ENCODE data around the gene LPCAT1. TPM values are rescaled to one million over a fixed set of nuclear protein-coding genes. Genes with fewer than 3 reads are reported as not detected.

LPCAT1 gene
- total and polyA plus RNA-seq, 2 of the 13 experiments (the other 11 are each of a cell fraction or from before 2014, with no cell fraction given) = 29.8 to 90.6 TPM

DNA sequence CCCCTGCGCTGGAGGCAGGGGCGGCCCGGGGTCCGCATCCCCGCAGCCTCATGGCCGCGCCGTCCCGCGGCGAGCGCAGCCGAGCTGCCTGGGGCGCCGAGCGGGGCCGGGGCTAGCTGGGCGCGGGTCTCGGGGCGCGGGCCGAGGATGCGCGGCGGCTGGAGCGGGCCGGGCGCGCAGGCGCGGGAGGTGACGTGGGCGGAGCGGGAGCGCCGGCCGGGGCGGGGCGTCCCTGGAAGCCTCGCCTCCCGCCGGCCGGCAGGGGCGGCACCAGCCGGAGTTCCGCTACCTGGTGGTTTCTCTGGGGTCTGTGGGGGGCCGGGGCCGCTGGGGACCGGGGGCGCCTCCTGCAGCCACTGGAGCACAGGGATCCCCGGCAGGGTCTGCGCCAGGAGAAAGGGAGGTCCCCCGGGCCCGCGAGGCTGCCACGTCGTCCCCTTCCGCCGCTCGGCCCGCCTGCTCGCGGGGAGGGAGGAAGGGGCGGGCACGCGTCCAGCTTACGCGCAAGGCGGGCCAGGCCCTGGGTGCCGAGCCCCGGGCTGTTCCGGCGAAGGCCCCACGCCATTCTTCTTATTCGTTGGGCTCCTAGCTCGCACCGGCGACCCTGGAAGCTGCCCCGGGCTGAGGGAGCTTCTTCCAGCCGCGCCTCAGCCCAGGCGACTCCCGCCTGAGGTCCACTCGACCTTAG, at the start of gene LPCAT1 (continued):
- no peak for TF ChIP-seq FOXC1 (CRISPR knock-in tag; IDR thresholded peaks at IDR 0.05; ENCODE audit: borderline replicate concordance)
- TF ChIP-seq, protein P1, sequence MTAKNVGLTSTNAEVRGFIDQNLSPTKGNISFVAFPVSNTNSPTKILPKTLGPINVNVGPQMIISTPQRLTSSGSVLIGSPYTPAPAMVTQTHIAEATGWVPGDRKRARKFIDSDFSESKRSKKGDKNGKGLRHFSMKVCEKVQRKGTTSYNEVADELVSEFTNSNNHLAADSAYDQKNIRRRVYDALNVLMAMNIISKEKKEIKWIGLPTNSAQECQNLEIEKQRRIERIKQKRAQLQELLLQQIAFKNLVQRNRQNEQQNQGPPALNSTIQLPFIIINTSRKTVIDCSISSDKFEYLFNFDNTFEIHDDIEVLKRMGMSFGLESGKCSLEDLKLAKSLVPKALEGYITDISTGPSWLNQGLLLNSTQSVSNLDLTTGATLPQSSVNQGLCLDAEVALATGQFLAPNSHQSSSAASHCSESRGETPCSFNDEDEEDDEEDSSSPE (CRISPR knock-in tag; IDR thresholded peaks at IDR 0.05) = peak; percentile 59
- TF ChIP-seq SNAPC4 (CRISPR knock-in tag; IDR thresholded peaks at IDR 0.05) = no peak
- peak; percentile 24; the same call in 1 of the 2 replicates for TF ChIP-seq NFKB2 (CRISPR knock-in tag; IDR thresholded peaks at IDR 0.05; ENCODE audit: borderline replicate concordance)
- TF ChIP-seq, protein P2, sequence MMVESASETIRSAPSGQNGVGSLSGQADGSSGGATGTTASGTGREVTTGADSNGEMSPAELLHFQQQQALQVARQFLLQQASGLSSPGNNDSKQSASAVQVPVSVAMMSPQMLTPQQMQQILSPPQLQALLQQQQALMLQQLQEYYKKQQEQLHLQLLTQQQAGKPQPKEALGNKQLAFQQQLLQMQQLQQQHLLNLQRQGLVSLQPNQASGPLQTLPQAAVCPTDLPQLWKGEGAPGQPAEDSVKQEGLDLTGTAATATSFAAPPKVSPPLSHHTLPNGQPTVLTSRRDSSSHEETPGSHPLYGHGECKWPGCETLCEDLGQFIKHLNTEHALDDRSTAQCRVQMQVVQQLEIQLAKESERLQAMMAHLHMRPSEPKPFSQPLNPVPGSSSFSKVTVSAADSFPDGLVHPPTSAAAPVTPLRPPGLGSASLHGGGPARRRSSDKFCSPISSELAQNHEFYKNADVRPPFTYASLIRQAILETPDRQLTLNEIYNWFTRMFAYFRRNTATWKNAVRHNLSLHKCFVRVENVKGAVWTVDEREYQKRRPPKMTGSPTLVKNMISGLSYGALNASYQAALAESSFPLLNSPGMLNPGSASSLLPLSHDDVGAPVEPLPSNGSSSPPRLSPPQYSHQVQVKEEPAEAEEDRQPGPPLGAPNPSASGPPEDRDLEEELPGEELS (CRISPR knock-in tag; IDR thresholded peaks at IDR 0.05) = 0 out of 2 replicates have a peak, but pooled peaks have one; percentile 17
- no peak for TF ChIP-seq USF2 (IDR thresholded peaks at IDR 0.05; ENCODE audit: low read depth, low read length)
- no peak for TF ChIP-seq USF2 (CRISPR knock-in tag; IDR thresholded peaks at IDR 0.05; ENCODE audit: borderline replicate concordance)
- TF ChIP-seq EP300 (IDR thresholded peaks at IDR 0.05; ENCODE audit: low read depth in 2 of 2, low read length in 2 of 2) = no peak
- TF ChIP-seq EP300 (CRISPR knock-in tag; IDR thresholded peaks at IDR 0.05; ENCODE audit: borderline replicate concordance) = no peak
- no peak for TF ChIP-seq ZSCAN30 (CRISPR knock-in tag; IDR thresholded peaks at IDR 0.05)
- TF ChIP-seq ZNF788 (CRISPR knock-in tag; IDR thresholded peaks at IDR 0.05; ENCODE audit: borderline replicate concordance) = peak; percentile 29; the same call in 1 of the 2 replicates
- TF ChIP-seq MEIS2 (CRISPR knock-in tag; IDR thresholded peaks at IDR 0.05) = no peak
- no peak for TF ChIP-seq HINFP (CRISPR knock-in tag; IDR thresholded peaks at IDR 0.05; ENCODE audit: low read depth)
- TF ChIP-seq SRSF4 (IDR thresholded peaks at IDR 0.05; ENCODE audit: low read depth, low read length, poor library complexity, severe bottlenecking) = no peak
- no peak for TF ChIP-seq PRPF4 (IDR thresholded peaks at IDR 0.05; ENCODE audit: low read depth, low read length, poor library complexity, severe bottlenecking)
- no peak for TF ChIP-seq HOXA7 (CRISPR knock-in tag; IDR thresholded peaks at IDR 0.05)

Measured in HepG2 (cell line).